ENCODE results near the gene PLXDC1.
"Not testable (repeated sequence)": the region's sequence is repeated elsewhere in the genome, so short reads cannot be mapped to it uniquely, and the experiment has no call there.

Gene PLXDC1

GRCh38 chr17:39125143-39125875, 26.1 kb downstream of the PLXDC1 start:
- DNase-seq (ENCODE audit: low read depth) = no peak

- no peak for DNase-seq (ENCODE audit: low read depth)
Observed at GRCh38 chr17:39123627-39124026, 27.8 kb downstream of the PLXDC1 start.

- DNase-seq (ENCODE audit: low read depth) = no peak
Observed at GRCh38 chr17:39122991-39123390, 28.4 kb downstream of the PLXDC1 start.

- DNase-seq (ENCODE audit: low read depth) = not testable (repeated sequence)
Observed at GRCh38 chr17:39121919-39122318, 29.5 kb downstream of the PLXDC1 start.

DNA sequence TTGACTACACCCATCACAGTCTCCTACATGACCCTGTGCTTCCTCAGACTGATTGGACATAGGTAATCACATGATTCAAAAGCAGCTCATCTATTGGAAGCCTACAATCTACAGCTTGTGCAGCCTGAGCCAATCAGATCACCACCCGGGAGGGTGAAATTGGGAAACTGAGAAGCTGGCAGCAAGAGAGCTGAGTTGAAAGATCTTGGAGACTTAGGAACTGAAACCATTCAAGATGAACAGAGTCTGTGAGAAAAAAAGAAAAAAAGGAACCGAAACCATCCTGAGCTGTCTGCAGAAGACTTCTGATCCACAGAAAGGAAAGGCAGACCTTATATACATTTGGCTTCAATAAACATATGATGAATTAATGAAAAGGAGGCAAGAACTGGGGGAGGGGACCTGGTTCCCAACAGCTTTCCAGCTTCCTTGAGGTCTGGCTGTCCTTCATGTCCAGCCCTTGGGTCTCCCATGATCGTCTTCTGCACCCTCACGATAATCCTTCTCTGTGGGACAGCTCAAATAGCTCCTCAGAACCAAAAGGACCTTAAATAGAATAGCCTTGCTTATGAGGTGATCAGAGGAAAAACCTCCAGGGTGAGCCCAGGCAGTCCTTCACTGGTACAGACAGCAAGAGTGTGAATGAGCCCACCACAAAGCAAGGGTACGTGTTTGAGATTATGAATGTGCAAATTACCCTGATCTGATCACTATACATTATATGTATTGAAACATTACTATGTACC, 32.6 kb downstream of the PLXDC1 start:
- DNase-seq (ENCODE audit: low read depth) = no peak

DNA sequence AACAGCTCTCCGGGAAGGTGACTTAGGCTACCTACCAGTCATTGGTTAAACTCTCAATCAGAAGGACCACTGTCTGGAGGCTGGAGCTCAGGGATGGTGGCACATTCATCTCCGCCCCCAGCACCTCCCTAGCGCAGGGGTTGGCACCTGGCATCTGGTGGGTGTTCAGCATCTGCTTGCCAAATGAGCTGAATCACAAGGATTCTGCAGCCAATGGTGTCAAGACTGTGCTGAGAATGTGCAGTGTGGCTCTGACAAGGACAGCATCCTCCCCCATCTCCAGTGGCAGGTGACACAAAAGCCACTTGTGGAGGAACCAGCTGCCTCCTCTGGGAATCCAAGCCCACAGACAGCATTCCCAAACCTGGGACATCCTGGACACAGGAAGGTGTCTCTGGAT, 35.2 kb downstream of the PLXDC1 start:
- DNase-seq (ENCODE audit: low read depth) = no peak

DNA sequence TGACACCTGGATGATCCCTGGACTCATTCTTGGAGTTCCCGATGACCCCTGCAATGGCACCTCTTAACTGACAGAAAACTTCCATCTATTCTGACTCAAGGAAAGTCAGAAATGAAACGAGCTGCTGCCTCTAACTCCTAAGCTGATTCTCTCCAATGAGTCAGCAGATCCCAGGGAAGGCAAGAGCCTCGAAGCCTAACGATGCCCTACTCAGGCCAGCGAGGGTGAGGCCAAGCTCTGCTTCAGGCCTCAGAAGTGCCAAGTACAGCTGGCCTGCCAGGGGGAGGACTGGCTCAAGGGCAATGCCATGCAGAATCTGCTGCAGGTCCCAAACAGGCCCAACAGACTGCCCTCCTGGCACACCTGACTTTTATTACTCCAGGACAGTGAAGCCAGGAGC, 36.3 kb downstream of the PLXDC1 start:
- DNase-seq (ENCODE audit: low read depth) = no peak

DNA sequence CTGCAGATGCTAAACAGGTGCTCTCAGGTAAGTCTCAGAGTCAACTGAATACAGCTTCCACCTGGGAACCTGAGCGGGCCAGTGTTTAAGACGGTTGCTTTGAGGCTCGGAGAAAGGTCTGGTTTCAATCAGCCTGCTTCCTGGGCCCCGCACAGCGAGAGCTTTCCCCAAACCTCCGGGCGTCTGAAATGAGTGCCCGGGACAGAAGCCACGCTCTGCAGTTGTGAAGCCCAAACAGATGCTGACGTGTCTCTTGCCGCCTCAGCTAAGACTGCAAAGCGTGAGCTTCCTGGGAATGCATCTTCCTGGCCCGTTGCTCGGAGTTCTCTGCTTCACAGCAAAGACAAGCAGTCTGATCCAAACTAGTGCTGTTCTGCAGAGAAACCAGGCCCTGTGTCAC, 36.7 kb downstream of the PLXDC1 start:
- no peak for DNase-seq (ENCODE audit: low read depth)

DNA sequence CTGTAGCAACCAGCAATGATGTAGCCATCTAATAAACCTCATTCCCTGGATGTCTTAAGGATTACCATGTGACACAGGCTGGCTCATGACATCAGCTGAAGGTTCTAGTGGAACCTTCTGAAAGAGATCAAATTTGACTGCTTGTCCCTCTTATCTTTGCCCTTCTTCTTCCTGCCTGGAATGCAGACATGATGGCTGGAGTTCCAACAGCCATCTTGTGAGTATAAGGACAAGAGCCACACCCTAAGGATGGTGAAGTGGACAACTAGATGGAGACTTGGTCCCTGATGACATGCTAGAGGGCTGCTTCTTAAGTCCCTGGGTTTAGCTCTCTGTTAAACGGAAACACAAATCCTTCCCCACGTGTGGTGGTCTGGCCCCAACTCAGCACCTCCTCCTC, 37.6 kb downstream of the PLXDC1 start:
- no peak for DNase-seq (ENCODE audit: low read depth)

DNA sequence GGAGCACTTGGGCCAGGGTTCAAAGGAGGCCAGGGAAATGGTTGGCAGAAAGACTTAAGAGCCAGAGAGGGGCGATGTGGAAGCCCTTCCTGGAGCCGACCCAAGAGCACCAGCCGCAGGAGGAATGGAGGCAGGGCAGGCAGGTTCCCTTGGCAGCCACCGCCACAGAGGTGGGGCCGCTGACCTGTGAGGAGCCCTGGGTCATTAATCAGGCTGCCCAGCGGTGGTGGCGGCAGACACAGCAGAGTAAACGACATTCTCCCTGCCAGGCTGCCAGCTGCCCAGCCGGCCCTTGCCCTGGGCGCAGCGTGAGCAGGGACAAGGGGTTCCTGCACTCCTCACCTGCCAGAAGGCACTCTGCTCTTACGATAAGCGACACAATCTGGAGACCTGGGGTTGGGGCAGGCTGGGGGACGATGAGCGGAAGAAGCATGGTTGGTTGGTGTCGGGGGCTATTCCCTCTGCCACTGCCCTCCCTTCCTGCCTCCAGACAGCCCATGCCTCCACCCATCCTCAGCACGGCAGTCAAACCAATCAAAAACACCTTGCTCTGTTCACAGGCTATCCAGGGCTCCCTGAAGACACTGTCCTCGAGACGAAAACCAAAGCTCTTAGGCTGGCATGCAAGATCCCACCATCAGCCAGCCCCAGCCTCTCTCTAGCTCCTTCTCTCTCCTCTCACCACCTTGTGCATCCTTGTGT, 40.9 kb downstream of the PLXDC1 start:
- DNase-seq (ENCODE audit: low read depth) = no peak

GRCh38 chr17:39108461-39109375, 42.7 kb downstream of the PLXDC1 start:
- no peak for DNase-seq (ENCODE audit: low read depth)

- no peak for DNase-seq (ENCODE audit: low read depth)
Observed at GRCh38 chr17:39107973-39108372, 43.5 kb downstream of the PLXDC1 start.

GRCh38 chr17:39107155-39107554, 44.3 kb downstream of the PLXDC1 start:
- no peak for DNase-seq (ENCODE audit: low read depth)

GRCh38 chr17:39105705-39106104, 45.7 kb downstream of the PLXDC1 start:
- DNase-seq (ENCODE audit: low read depth) = no peak

- DNase-seq (ENCODE audit: low read depth) = no peak
Observed at GRCh38 chr17:39104657-39105056, 46.8 kb downstream of the PLXDC1 start.

GRCh38 chr17:39104046-39104445, 47.4 kb downstream of the PLXDC1 start:
- no peak for DNase-seq (ENCODE audit: low read depth)

DNA sequence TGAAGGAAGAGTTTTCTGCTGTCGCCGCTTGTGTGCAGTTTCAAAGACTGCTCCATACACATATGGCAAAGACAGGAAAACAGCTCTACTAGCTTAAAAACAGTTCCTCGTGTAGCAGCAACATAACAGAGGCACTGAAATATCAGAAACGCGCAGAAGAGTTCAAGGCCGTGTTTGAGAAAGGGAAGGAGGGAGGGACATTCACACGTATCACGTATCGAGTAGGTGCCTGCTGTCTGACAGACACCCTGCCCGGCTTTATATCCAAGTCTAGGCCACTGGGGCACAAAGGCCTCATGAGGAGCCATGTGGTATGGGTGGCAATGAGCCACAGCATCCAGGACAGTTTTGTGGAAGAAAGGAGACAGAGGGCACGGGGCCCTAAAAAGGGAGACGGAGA, 50.3 kb downstream of the PLXDC1 start:
- no peak for DNase-seq (ENCODE audit: low read depth)

GRCh38 chr17:39100530-39100929, 50.9 kb downstream of the PLXDC1 start:
- DNase-seq (ENCODE audit: low read depth) = no peak

- DNase-seq (ENCODE audit: low read depth) = no peak
Observed at GRCh38 chr17:39099663-39100286, 51.7 kb downstream of the PLXDC1 start.

GRCh38 chr17:39098588-39098987, 52.8 kb downstream of the PLXDC1 start:
- no peak for DNase-seq (ENCODE audit: low read depth)

DNA sequence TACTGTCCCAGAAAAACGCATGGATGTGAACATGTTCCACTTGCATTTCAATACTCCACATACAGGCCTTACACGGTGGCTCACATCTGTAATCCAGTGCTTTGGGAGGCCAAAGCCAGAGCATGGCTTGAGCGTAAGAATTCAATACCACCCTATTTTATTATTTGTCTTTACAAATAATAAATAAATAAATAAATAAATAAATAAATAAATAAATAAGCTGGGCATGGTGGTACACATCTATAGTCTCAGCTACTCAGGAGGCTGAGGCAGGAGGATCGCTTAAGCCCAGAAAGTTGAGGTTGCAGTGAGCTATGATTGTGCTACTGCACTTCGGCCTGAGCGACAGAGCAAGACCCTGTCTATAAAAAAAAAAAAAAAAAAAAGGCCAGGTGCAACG, 53.9 kb downstream of the PLXDC1 start:
- no peak for DNase-seq (ENCODE audit: low read depth)

GRCh38 chr17:39097150-39097519, 54.3 kb downstream of the PLXDC1 start:
- no peak for DNase-seq (ENCODE audit: low read depth)

Data from activated T-cell treated with anti-CD3 and anti-CD28 coated beads for 1 hour (primary cell).